ENCODE results near the gene NPRL2.

DNA sequence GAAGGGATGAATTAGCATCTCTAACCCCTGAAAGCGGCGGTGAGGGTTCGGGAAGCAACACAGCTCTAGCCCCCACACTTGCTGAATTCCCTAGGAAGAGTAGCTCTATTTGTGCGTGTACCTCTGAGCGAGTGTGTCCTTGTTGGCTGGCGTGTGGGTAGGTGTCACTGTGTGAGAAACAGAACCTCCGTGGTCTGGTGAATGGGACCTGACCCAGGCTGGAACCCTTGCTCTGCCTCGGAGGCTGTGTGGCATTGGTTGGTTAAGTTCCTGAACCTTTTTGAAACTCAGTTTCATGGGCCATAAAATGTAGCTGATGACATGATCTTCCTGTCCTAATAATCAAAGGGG is 9.2 kb upstream of the NPRL2 start:
- TF ChIP-seq KAT7 (CRISPR knock-in tag; IDR thresholded peaks at IDR 0.05; ENCODE audit: borderline replicate concordance) = no peak
- TF ChIP-seq IRF2 (CRISPR knock-in tag; IDR thresholded peaks at IDR 0.05; ENCODE audit: borderline replicate concordance, low read depth) = no peak
- TF ChIP-seq, protein P1, sequence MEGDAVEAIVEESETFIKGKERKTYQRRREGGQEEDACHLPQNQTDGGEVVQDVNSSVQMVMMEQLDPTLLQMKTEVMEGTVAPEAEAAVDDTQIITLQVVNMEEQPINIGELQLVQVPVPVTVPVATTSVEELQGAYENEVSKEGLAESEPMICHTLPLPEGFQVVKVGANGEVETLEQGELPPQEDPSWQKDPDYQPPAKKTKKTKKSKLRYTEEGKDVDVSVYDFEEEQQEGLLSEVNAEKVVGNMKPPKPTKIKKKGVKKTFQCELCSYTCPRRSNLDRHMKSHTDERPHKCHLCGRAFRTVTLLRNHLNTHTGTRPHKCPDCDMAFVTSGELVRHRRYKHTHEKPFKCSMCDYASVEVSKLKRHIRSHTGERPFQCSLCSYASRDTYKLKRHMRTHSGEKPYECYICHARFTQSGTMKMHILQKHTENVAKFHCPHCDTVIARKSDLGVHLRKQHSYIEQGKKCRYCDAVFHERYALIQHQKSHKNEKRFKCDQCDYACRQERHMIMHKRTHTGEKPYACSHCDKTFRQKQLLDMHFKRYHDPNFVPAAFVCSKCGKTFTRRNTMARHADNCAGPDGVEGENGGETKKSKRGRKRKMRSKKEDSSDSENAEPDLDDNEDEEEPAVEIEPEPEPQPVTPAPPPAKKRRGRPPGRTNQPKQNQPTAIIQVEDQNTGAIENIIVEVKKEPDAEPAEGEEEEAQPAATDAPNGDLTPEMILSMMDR (IDR thresholded peaks at IDR 0.05) = no peak
- TF ChIP-seq, protein P2, sequence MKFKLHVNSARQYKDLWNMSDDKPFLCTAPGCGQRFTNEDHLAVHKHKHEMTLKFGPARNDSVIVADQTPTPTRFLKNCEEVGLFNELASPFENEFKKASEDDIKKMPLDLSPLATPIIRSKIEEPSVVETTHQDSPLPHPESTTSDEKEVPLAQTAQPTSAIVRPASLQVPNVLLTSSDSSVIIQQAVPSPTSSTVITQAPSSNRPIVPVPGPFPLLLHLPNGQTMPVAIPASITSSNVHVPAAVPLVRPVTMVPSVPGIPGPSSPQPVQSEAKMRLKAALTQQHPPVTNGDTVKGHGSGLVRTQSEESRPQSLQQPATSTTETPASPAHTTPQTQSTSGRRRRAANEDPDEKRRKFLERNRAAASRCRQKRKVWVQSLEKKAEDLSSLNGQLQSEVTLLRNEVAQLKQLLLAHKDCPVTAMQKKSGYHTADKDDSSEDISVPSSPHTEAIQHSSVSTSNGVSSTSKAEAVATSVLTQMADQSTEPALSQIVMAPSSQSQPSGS (CRISPR knock-in tag; IDR thresholded peaks at IDR 0.05; ENCODE audit: borderline replicate concordance, low read depth) = no peak
- no peak for TF ChIP-seq JUN (CRISPR knock-in tag; IDR thresholded peaks at IDR 0.05)
- TF ChIP-seq, protein P3, sequence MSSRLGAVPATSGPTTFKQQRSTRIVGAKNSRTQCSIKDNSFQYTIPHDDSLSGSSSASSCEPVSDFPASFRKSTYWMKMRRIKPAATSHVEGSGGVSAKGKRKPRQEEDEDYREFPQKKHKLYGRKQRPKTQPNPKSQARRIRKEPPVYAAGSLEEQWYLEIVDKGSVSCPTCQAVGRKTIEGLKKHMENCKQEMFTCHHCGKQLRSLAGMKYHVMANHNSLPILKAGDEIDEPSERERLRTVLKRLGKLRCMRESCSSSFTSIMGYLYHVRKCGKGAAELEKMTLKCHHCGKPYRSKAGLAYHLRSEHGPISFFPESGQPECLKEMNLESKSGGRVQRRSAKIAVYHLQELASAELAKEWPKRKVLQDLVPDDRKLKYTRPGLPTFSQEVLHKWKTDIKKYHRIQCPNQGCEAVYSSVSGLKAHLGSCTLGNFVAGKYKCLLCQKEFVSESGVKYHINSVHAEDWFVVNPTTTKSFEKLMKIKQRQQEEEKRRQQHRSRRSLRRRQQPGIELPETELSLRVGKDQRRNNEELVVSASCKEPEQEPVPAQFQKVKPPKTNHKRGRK (CRISPR knock-in tag; IDR thresholded peaks at IDR 0.05; ENCODE audit: borderline replicate concordance) = no peak
- 0 out of 2 replicates have a peak, but pooled peaks have one; percentile 8 for TF ChIP-seq FOXK1 (CRISPR knock-in tag; IDR thresholded peaks at IDR 0.05)
- TF ChIP-seq, protein P4, sequence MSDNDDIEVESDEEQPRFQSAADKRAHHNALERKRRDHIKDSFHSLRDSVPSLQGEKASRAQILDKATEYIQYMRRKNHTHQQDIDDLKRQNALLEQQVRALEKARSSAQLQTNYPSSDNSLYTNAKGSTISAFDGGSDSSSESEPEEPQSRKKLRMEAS (CRISPR knock-in tag; IDR thresholded peaks at IDR 0.05) = no peak
- no peak for TF ChIP-seq NR2C2 (CRISPR knock-in tag; IDR thresholded peaks at IDR 0.05)
- no peak for TF ChIP-seq ZNF263 (CRISPR knock-in tag; IDR thresholded peaks at IDR 0.05; ENCODE audit: low read depth)

Data from WTC11 (cell line).